H1 (cell line): Measurements from ENCODE around the gene CTNNBL1. TPM values are rescaled to one million over a fixed set of nuclear protein-coding genes. Genes with fewer than 3 reads are reported as not detected.

Experiments
- CTCF ChIA-PET: fragments of 300-600 bp; sonication (Branson Sonifier 250); formaldehyde crosslinking; loops from one replicate; lab custom pipeline; 2021; ENCODE audit not compliant: partially characterized antibody; lab: Charles Lee
- POLR2A ChIA-PET: fragments of 300-600 bp; sonication (Branson Sonifier 250); formaldehyde crosslinking; loops from one replicate; lab custom pipeline; 2021; ENCODE audit warnings: inconsistent platforms; ENCODE audit not compliant: partially characterized antibody; lab: Charles Lee
- DNase-seq, 2 experiments: peaks; one replicate each; pipeline versions ENCODE4 v3.0.0 to v3.0.0-alpha.2; 2010 to 2022; ENCODE audit warnings: low spot score in 2 of 2, low read depth in 1 of 2, mixed read lengths in 1 of 2
- FAIRE-seq: peaks from 2 replicates; lab custom pipeline; 2011; peaks lifted over from hg19 to GRCh38; lab: Jason Lieb, UNC
- H2AFZ ChIP-seq: 2 replicates; pipeline ENCODE4 v1.8.1; 2012; ENCODE audit warnings: low read length, inconsistent platforms
- H2AK5ac ChIP-seq: 2 replicates; pipeline ENCODE4 v1.6.1; 2013; ENCODE audit warnings: low read depth, low read length
- H2BK120ac ChIP-seq: replicated peaks from 2 replicates; pipeline ENCODE3; 2013; ENCODE audit warnings: low read depth, low read length, inconsistent platforms
- H2BK12ac ChIP-seq: 2 replicates; pipeline ENCODE4 v1.6.1; 2013; ENCODE audit warnings: low read depth, low read length
- H2BK15ac ChIP-seq: 2 replicates; pipeline ENCODE4 v1.6.1; 2013; ENCODE audit warnings: low read length
- H2BK20ac ChIP-seq: 2 replicates; pipeline ENCODE4 v1.6.1; 2013; ENCODE audit warnings: low read length
- H2BK5ac ChIP-seq: 2 replicates; pipeline ENCODE4 v1.6.1; 2013; ENCODE audit warnings: low read depth, low read length
- H3K14ac ChIP-seq: 2 replicates; pipeline ENCODE4 v1.6.1; 2013; ENCODE audit warnings: inconsistent platforms; ENCODE audit not compliant: insufficient read length
- H3K18ac ChIP-seq: 2 replicates; pipeline ENCODE4 v1.6.1; 2013; ENCODE audit warnings: low read length; ENCODE audit errors: extremely low read depth
- H3K23ac ChIP-seq: 2 replicates; pipeline ENCODE4 v1.6.1; 2013; ENCODE audit warnings: inconsistent platforms; ENCODE audit not compliant: insufficient read length
- H3K23me2 ChIP-seq: 2 replicates; pipeline ENCODE4 v1.6.1; 2013; ENCODE audit warnings: low read depth, low read length
- H3K27ac ChIP-seq: 2 replicates; pipeline ENCODE4 v1.6.1; 2011; ENCODE audit warnings: low read depth, low read length, inconsistent platforms
- H3K27me3 ChIP-seq, 4 experiments: replicated peaks in 1 of 4; 1 replicate in 1 of 4; 2 replicates in 3 of 4; pipeline versions ENCODE4 v1.6.1 to v1.8.1; 2011 to 2013; ENCODE audit warnings: low read length in 3 of 4, mild to moderate bottlenecking in 3 of 4, inconsistent platforms in 2 of 4, mixed read lengths in 2 of 4, moderate library complexity in 1 of 4; ENCODE audit not compliant: control insufficient read depth in 3 of 4, insufficient read depth in 3 of 4; ENCODE audit errors: extremely low read depth in 1 of 4
- H3K36me3 ChIP-seq, 4 experiments: 2 replicates each; pipeline versions ENCODE4 v1.6.1 to v1.8.1; 2011 to 2013; ENCODE audit warnings: mild to moderate bottlenecking in 4 of 4, low read length in 3 of 4, moderate library complexity in 2 of 4, control low read depth in 1 of 4, inconsistent platforms in 1 of 4; ENCODE audit not compliant: insufficient read depth in 4 of 4, control insufficient read depth in 2 of 4
- H3K4ac ChIP-seq: replicated peaks from 2 replicates; pipeline ENCODE3; 2013; ENCODE audit warnings: low read length, low read depth, mixed read lengths, inconsistent platforms; ENCODE audit not compliant: insufficient read length
- H3K4me1 ChIP-seq, 4 experiments: replicated peaks in 1 of 4; 1 replicate in 1 of 4; 2 replicates in 3 of 4; pipeline versions ENCODE4 v1.6.1 to v1.8.1; 2011 to 2013; ENCODE audit warnings: low read length in 3 of 4, inconsistent platforms in 2 of 4, mixed read lengths in 1 of 4; ENCODE audit not compliant: insufficient read depth in 4 of 4, control insufficient read depth in 3 of 4
- H3K4me2 ChIP-seq, 2 experiments: 2 replicates each; pipeline versions ENCODE4 v1.6.1 to v1.8.1; 2011 to 2013; ENCODE audit warnings: low read depth in 2 of 2, low read length in 2 of 2, control low read depth in 1 of 2, inconsistent platforms in 1 of 2, mild to moderate bottlenecking in 1 of 2; ENCODE audit not compliant: insufficient read depth in 1 of 2
- H3K4me3 ChIP-seq, 4 experiments: fragments of 200-600, 300-600 bp in 1 of 4; sonication (generic), shearing (Covaris generic), sonication (Bioruptor Twin) in 1 of 4; 2 replicates each; pipeline versions ENCODE4 v1.5.1 to v1.8.1; 2011 to 2016; ENCODE audit warnings: low read length in 4 of 4, low read depth in 3 of 4, control low read depth in 2 of 4, inconsistent platforms in 2 of 4, mild to moderate bottlenecking in 2 of 4, mixed read lengths in 1 of 4, moderate library complexity in 1 of 4; ENCODE audit not compliant: insufficient read depth in 2 of 4; ENCODE audit errors: extremely low read depth in 1 of 4
- H3K56ac ChIP-seq: replicated peaks from 2 replicates; pipeline ENCODE3; 2013; ENCODE audit warnings: low read depth, mild to moderate bottlenecking, mixed read lengths, low read length, inconsistent platforms; ENCODE audit not compliant: insufficient read length
- H3K79me1 ChIP-seq: 2 replicates; pipeline ENCODE4 v1.6.1; 2013; ENCODE audit warnings: low read depth, low read length, control low read depth
- H3K79me2 ChIP-seq, 2 experiments: 2 replicates each; pipeline versions ENCODE4 v1.6.1 to v1.8.1; 2012 to 2013; ENCODE audit warnings: low read length in 2 of 2, mild to moderate bottlenecking in 2 of 2, inconsistent platforms in 1 of 2; ENCODE audit not compliant: insufficient read depth in 2 of 2, control insufficient read depth in 1 of 2
- H3K9ac ChIP-seq, 4 experiments: replicated peaks in 1 of 4; 1 replicate in 1 of 4; 2 replicates in 3 of 4; pipeline versions ENCODE4 v1.6.1 to v1.8.1; 2011 to 2013; ENCODE audit warnings: low read depth in 3 of 4, low read length in 3 of 4, control low read depth in 2 of 4, mild to moderate bottlenecking in 2 of 4, moderate library complexity in 2 of 4, inconsistent platforms in 1 of 4; ENCODE audit errors: extremely low read depth in 1 of 4
- H3K9me3 ChIP-seq, 2 experiments: 2 replicates each; pipeline versions ENCODE4 v1.6.1 to v1.8.1; 2012 to 2013; ENCODE audit warnings: mild to moderate bottlenecking in 2 of 2, moderate library complexity in 2 of 2, control low read depth in 1 of 2, inconsistent platforms in 1 of 2, low read depth in 1 of 2, low read length in 1 of 2, mixed read lengths in 1 of 2; ENCODE audit not compliant: insufficient read depth in 2 of 2
- H4K20me1 ChIP-seq, 2 experiments: replicated peaks in 1 of 2; 2 replicates each; pipeline versions ENCODE3 to v1.8.1; 2011 to 2013; ENCODE audit warnings: inconsistent platforms in 2 of 2, low read length in 2 of 2, mild to moderate bottlenecking in 1 of 2; ENCODE audit not compliant: insufficient read depth in 2 of 2, control insufficient read depth in 1 of 2
- H4K5ac ChIP-seq: 2 replicates; pipeline ENCODE4 v1.6.1; 2013; ENCODE audit warnings: low read length, low read depth, mixed read lengths, inconsistent platforms; ENCODE audit not compliant: insufficient read length
- H4K8ac ChIP-seq: 2 replicates; pipeline ENCODE4 v1.8.0; 2013; ENCODE audit warnings: mild to moderate bottlenecking, moderate library complexity, low read length, inconsistent platforms; ENCODE audit not compliant: insufficient read depth; ENCODE audit errors: extremely low read depth
- H4K91ac ChIP-seq: replicated peaks from 2 replicates; pipeline ENCODE3; 2013; ENCODE audit warnings: low read length, mixed read lengths, inconsistent platforms; ENCODE audit not compliant: insufficient read length
- ASH2L ChIP-seq: fragments of 200-600, 300-600 bp; sonication (generic); IDR thresholded peaks from one replicate; pipeline ENCODE4 v1.7.1; 2017; ENCODE audit warnings: low read length
- ATF3 ChIP-seq: IDR thresholded peaks from 2 replicates; pipeline ENCODE4 v1.6.1; 2011; ENCODE audit warnings: low read depth, mild to moderate bottlenecking, low read length; ENCODE audit not compliant: insufficient read depth
- EP300 ChIP-seq, 2 experiments: IDR thresholded peaks; 1 replicate in 1 of 2; 2 replicates in 1 of 2; pipeline ENCODE4 v1.6.1; 2011 to 2012; ENCODE audit warnings: low read depth in 2 of 2, low read length in 2 of 2, mild to moderate bottlenecking in 2 of 2, borderline replicate concordance in 1 of 2, inconsistent platforms in 1 of 2, moderate library complexity in 1 of 2
- RFX5 ChIP-seq: IDR thresholded peaks from 2 replicates; pipeline ENCODE4 v1.6.1; 2011; ENCODE audit warnings: low read depth, low read length, improper control_type of control experiment, borderline replicate concordance
- RXRA ChIP-seq: IDR thresholded peaks from 2 replicates; pipeline ENCODE4 v1.6.1; 2011; ENCODE audit warnings: low read depth, mild to moderate bottlenecking, low read length, moderate library complexity; ENCODE audit not compliant: insufficient read depth
- SP2 ChIP-seq: IDR thresholded peaks from 2 replicates; pipeline ENCODE4 v1.6.1; 2012; ENCODE audit warnings: mild to moderate bottlenecking, low read length, inconsistent platforms
- WGBS, 2 experiments: shearing (Covaris generic) in 1 of 2; methylation state at CpG; one replicate each; pipeline versions ENCODE4 v1.1.6 to v1.1.7; 2013 to 2015; ENCODE audit warnings: low lambda C conversion rate in 2 of 2, mixed read lengths in 2 of 2, inconsistent platforms in 1 of 2, low coverage in 1 of 2, missing lambda C conversion rate in 1 of 2; ENCODE audit not compliant: insufficient replicate concordance in 2 of 2, insufficient coverage in 1 of 2, insufficient read length in 1 of 2; ENCODE audit errors: extremely low coverage in 1 of 2, missing lambda C conversion rate in 1 of 2; 5-methylcytosine and 5-hydroxymethylcytosine counted together
- polyA plus RNA-seq, 7 experiments: library from polyadenylated mRNA; depleted of rRNA in 3 of 7; stranded (reverse) in 5 of 7; unstranded in 2 of 7; fragments of >200 nt in 5 of 7; fragments of 200-250 nt in 2 of 7; gene quantifications; 1 replicate in 5 of 7; 2 replicates in 1 of 7; 4 replicates in 1 of 7; pipeline versions ENCODE4 v1.2.1 to v1.2.3, GENCODE V29; 2011 to 2013; ENCODE audit warnings: missing spikeins in 2 of 7, mixed read lengths in 2 of 7
- total RNA-seq: library from RNA; stranded (reverse); fragmentation: NEBNext Ultra II Directional; extraction: Animal tissue kit (Norgen Biotek cat#: 25700); gene quantifications from 2 replicates; pipeline ENCODE4 v1.2.1, GENCODE V29; 2021
- TF ChIP-seq, protein P1 (sequence below): IDR thresholded peaks from 2 replicates; pipeline ENCODE4 v1.6.1; 2011; ENCODE audit warnings: low read length, improper control_type of control experiment

Gene CTNNBL1
- total and polyA plus RNA-seq, 2 of the 8 experiments (the other 6 are each of a cell fraction or from before 2014, with no cell fraction given), result 19.6 to 81.6 TPM

DNA sequence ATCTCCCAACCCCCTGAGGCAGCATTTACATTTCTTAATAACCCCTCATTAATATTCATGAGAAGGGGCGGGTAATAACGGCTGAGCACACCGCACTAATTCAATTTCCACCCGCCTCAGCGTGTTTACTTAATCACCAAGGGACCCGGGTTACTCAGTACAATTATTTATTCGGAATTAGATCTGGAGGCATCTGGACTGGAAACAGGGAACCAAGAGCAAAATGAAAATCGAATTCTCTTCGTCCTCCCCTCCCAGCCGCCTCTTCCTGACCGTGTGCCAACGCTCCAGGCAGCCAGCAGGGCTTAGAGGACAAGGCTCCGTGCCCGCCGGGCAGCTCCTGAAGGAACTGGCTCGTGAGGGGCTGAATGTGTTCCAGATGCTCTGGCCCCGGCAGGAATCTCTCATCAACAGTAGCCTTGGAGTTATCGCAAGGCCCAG, 23.5 kb upstream of the CTNNBL1 start:
- DNase-seq (no peak), FAIRE-seq (no peak)
- H2BK20ac ChIP-seq, result no peak overlapping the region
- no peak overlapping the region for H2BK15ac ChIP-seq
- no peak overlapping the region for H2AFZ ChIP-seq
- no peak overlapping the region for H2BK12ac ChIP-seq
- no peak overlapping the region for H4K91ac ChIP-seq
- no peaks in the 10 kb centered on the region for H3K36me3 ChIP-seq
- H4K20me1 ChIP-seq, result peaks cover 0 to 2% of the 10 kb centered on the region in 2 experiments
- no peaks in the 10 kb centered on the region for H3K9me3 ChIP-seq
- no peak overlapping the region for H4K8ac ChIP-seq
- H3K4me3 ChIP-seq, result no peak overlapping the region
- WGBS, 2 experiments, result 81% methylated on average over 18 of the region's 18 CpGs; no CpG with 5 or more reads in 1 of the 2 experiments
- no peak overlapping the region for H2AK5ac ChIP-seq
- H3K23me2 ChIP-seq, result no peaks in the 10 kb centered on the region
- H3K9ac ChIP-seq, result no peak overlapping the region
- 0 out of 7 replicates have a peak, but pooled peaks cover 0 to 2% (median 0%) of the 10 kb centered on the region in 4 experiments for H3K4me1 ChIP-seq
- no peak overlapping the region for H4K5ac ChIP-seq
- no peaks in the 10 kb centered on the region for H3K27me3 ChIP-seq
- TF ChIP-seq RFX5 (no peak), ATF3 (no peak), RXRA (no peak), ASH2L (no peak), EP300 (IDR thresholded peaks at IDR 0.05; ENCODE audit: borderline replicate concordance in 1 of 2, low read depth in 2 of 2, low read length in 2 of 2) (no peak), SP2 (no peak)
- TF ChIP-seq, protein P1, sequence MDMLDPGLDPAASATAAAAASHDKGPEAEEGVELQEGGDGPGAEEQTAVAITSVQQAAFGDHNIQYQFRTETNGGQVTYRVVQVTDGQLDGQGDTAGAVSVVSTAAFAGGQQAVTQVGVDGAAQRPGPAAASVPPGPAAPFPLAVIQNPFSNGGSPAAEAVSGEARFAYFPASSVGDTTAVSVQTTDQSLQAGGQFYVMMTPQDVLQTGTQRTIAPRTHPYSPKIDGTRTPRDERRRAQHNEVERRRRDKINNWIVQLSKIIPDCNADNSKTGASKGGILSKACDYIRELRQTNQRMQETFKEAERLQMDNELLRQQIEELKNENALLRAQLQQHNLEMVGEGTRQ, result no peak
- H2BK5ac ChIP-seq, result no peak overlapping the region
- no peak overlapping the region for H2BK120ac ChIP-seq
- ChIA-PET CTCF (interaction anchor here (1.2 to 1.5 kb wide), 2 partner anchors 57 to 106 kb away, joined by 4 to 8 read pairs; no protein-coding TSS in a partner anchor), POLR2A (no interaction called here)
- no peak overlapping the region for H3K18ac ChIP-seq
- no peak overlapping the region for H3K23ac ChIP-seq
- no peaks in the 10 kb centered on the region for H3K79me2 ChIP-seq
- no peak overlapping the region for H3K4ac ChIP-seq
- H3K14ac ChIP-seq, result no peak overlapping the region
- no peaks in the 10 kb centered on the region for H3K79me1 ChIP-seq
- H3K56ac ChIP-seq, result no peak overlapping the region
- H3K27ac ChIP-seq, result no peak overlapping the region
- H3K4me2 ChIP-seq, result no peak overlapping the region
